ENCODE data around the gene FASTKD2.

DNA sequence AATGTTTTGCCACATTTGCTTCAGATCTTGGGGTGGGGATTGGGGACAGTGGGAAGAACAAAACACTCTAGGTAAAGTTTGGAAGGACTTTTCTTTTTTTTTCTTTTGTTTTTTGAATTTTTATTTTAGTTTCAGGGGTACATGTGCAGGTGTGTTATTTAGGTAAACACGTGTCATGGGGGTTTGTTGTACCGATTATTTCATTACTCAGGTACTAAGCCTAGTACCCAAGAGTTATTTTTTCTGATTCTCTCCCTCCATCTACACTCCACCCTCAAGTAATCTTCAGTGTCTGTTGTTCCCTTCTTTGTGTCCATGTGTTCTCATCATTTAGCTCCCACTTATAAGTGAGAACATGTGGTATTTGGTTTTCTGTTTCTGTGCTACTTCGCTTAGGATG lies 73.3 kb downstream of the FASTKD2 start:
- TF ChIP-seq, protein P1, sequence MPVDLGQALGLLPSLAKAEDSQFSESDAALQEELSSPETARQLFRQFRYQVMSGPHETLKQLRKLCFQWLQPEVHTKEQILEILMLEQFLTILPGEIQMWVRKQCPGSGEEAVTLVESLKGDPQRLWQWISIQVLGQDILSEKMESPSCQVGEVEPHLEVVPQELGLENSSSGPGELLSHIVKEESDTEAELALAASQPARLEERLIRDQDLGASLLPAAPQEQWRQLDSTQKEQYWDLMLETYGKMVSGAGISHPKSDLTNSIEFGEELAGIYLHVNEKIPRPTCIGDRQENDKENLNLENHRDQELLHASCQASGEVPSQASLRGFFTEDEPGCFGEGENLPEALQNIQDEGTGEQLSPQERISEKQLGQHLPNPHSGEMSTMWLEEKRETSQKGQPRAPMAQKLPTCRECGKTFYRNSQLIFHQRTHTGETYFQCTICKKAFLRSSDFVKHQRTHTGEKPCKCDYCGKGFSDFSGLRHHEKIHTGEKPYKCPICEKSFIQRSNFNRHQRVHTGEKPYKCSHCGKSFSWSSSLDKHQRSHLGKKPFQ (tag by site-specific recombination; IDR thresholded peaks at IDR 0.05), result no peak
- TF ChIP-seq ZNF132 (tag by site-specific recombination; IDR thresholded peaks at IDR 0.05; ENCODE audit: borderline replicate concordance) (no peak), ZNF510 (tag by site-specific recombination; IDR thresholded peaks at IDR 0.05; ENCODE audit: insufficient replicate concordance) (no peak), ZNF121 (tag by site-specific recombination; IDR thresholded peaks at IDR 0.05) (no peak), ZBTB20 (tag by site-specific recombination; IDR thresholded peaks at IDR 0.05) (no peak), ZNF350 (tag by site-specific recombination; IDR thresholded peaks at IDR 0.05) (no peak), ZNF473 (tag by site-specific recombination; IDR thresholded peaks at IDR 0.05) (no peak), ZNF558 (tag by site-specific recombination; IDR thresholded peaks at IDR 0.05) (no peak), KLF16 (tag by site-specific recombination; IDR thresholded peaks at IDR 0.05) (no peak), ZNF660 (tag by site-specific recombination; IDR thresholded peaks at IDR 0.05) (no peak)
- TF ChIP-seq, protein P2, sequence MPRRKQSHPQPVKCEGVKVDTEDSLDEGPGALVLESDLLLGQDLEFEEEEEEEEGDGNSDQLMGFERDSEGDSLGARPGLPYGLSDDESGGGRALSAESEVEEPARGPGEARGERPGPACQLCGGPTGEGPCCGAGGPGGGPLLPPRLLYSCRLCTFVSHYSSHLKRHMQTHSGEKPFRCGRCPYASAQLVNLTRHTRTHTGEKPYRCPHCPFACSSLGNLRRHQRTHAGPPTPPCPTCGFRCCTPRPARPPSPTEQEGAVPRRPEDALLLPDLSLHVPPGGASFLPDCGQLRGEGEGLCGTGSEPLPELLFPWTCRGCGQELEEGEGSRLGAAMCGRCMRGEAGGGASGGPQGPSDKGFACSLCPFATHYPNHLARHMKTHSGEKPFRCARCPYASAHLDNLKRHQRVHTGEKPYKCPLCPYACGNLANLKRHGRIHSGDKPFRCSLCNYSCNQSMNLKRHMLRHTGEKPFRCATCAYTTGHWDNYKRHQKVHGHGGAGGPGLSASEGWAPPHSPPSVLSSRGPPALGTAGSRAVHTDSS (tag by site-specific recombination; IDR thresholded peaks at IDR 0.05), result no peak
- TF ChIP-seq, protein P3, sequence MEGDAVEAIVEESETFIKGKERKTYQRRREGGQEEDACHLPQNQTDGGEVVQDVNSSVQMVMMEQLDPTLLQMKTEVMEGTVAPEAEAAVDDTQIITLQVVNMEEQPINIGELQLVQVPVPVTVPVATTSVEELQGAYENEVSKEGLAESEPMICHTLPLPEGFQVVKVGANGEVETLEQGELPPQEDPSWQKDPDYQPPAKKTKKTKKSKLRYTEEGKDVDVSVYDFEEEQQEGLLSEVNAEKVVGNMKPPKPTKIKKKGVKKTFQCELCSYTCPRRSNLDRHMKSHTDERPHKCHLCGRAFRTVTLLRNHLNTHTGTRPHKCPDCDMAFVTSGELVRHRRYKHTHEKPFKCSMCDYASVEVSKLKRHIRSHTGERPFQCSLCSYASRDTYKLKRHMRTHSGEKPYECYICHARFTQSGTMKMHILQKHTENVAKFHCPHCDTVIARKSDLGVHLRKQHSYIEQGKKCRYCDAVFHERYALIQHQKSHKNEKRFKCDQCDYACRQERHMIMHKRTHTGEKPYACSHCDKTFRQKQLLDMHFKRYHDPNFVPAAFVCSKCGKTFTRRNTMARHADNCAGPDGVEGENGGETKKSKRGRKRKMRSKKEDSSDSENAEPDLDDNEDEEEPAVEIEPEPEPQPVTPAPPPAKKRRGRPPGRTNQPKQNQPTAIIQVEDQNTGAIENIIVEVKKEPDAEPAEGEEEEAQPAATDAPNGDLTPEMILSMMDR (tag by site-specific recombination; IDR thresholded peaks at IDR 0.05), result no peak
- TF ChIP-seq, protein P4, sequence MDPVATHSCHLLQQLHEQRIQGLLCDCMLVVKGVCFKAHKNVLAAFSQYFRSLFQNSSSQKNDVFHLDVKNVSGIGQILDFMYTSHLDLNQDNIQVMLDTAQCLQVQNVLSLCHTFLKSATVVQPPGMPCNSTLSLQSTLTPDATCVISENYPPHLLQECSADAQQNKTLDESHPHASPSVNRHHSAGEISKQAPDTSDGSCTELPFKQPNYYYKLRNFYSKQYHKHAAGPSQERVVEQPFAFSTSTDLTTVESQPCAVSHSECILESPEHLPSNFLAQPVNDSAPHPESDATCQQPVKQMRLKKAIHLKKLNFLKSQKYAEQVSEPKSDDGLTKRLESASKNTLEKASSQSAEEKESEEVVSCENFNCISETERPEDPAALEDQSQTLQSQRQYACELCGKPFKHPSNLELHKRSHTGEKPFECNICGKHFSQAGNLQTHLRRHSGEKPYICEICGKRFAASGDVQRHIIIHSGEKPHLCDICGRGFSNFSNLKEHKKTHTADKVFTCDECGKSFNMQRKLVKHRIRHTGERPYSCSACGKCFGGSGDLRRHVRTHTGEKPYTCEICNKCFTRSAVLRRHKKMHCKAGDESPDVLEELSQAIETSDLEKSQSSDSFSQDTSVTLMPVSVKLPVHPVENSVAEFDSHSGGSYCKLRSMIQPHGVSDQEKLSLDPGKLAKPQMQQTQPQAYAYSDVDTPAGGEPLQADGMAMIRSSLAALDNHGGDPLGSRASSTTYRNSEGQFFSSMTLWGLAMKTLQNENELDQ (tag by site-specific recombination; IDR thresholded peaks at IDR 0.05; ENCODE audit: low read depth), result no peak
- TF ChIP-seq, protein P5, sequence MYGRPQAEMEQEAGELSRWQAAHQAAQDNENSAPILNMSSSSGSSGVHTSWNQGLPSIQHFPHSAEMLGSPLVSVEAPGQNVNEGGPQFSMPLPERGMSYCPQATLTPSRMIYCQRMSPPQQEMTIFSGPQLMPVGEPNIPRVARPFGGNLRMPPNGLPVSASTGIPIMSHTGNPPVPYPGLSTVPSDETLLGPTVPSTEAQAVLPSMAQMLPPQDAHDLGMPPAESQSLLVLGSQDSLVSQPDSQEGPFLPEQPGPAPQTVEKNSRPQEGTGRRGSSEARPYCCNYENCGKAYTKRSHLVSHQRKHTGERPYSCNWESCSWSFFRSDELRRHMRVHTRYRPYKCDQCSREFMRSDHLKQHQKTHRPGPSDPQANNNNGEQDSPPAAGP (tag by site-specific recombination; IDR thresholded peaks at IDR 0.05), result no peak
